ENCODE measurements around the gene MRGPRD.

GRCh38 chr11:68982134-68982533 is 1.3 kb upstream of the MRGPRD start:
- TF ChIP-seq TAF1 (IDR thresholded peaks at IDR 0.05; ENCODE audit: low read depth, low read length) (no peak), SPI1 (IDR thresholded peaks at IDR 0.05; ENCODE audit: low read depth, low read length) (no peak), POU2F2 (IDR thresholded peaks at IDR 0.05; ENCODE audit: low read depth, low read length) (no peak), POLR2A (IDR thresholded peaks at IDR 0.05; ENCODE audit: low read depth, low read length) (no peak)
